ENCODE results near the gene TREM1.

Gene TREM1

DNA sequence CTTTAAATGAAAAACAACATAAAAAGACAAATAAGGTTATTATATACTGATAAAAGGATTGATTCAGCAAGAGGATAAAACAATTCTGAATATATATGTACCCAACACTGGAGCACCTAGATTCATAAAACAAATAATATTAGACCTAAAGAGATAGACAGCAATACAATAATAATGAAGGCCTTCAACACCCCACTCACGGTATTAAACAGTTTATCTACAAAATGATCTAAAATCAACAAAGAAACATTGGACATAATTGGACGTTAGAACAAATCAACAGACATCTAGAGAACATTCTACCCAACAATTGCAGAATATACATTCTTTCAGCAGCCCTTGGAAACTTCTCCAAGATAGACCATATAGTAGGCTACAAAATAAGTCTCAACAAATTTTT is 24.1 kb downstream of the TREM1 start:
- Mint-ChIP-seq H3K27ac (no peak overlapping the region), H3K27me3 (ENCODE audit: low read depth) (peaks cover 10% of the 10 kb centered on the region), H3K36me3 (ENCODE audit: low read depth) (no peaks in the 10 kb centered on the region), H3K4me3 (no peak overlapping the region), H3K4me1 (peaks cover 20% of the 10 kb centered on the region), H3K9me3 (peaks cover 34% of the 10 kb centered on the region)
- TF ChIP-seq, protein P1, sequence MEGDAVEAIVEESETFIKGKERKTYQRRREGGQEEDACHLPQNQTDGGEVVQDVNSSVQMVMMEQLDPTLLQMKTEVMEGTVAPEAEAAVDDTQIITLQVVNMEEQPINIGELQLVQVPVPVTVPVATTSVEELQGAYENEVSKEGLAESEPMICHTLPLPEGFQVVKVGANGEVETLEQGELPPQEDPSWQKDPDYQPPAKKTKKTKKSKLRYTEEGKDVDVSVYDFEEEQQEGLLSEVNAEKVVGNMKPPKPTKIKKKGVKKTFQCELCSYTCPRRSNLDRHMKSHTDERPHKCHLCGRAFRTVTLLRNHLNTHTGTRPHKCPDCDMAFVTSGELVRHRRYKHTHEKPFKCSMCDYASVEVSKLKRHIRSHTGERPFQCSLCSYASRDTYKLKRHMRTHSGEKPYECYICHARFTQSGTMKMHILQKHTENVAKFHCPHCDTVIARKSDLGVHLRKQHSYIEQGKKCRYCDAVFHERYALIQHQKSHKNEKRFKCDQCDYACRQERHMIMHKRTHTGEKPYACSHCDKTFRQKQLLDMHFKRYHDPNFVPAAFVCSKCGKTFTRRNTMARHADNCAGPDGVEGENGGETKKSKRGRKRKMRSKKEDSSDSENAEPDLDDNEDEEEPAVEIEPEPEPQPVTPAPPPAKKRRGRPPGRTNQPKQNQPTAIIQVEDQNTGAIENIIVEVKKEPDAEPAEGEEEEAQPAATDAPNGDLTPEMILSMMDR (IDR thresholded peaks at IDR 0.05; ENCODE audit: unreplicated experiment in 3 of 3) = no peak

DNA sequence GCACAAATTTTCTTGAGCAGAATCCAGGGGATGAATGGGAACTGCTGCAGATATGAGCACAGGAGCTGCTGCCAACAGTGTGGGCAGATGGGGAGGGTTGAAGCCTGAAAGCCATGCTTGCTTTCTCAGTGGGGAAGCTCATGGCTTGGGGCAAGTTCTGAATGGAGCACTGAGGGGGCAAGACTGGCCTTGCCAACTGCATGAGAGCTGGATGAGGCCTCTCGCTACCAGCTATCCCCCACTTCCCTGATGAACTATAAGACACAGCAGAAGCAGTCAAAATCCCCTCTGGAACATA is 28.3 kb downstream of the TREM1 start:
- H3K27me3 Mint-ChIP-seq (ENCODE audit: low read depth) = peaks cover 10% of the 10 kb centered on the region
- H3K27ac Mint-ChIP-seq = peak overlapping the region; percentile 92 to 97 (median 95)
- peak overlapping the region in 2 of 3 experiments; percentile 32 to 38 for H3K4me3 Mint-ChIP-seq
- TF ChIP-seq, protein P1 (IDR thresholded peaks at IDR 0.05; ENCODE audit: unreplicated experiment in 3 of 3) = no peak
- peaks cover 44% of the 10 kb centered on the region for H3K4me1 Mint-ChIP-seq
- H3K9me3 Mint-ChIP-seq = peaks cover 22% of the 10 kb centered on the region
- no peaks in the 10 kb centered on the region for H3K36me3 Mint-ChIP-seq (ENCODE audit: low read depth)

DNA sequence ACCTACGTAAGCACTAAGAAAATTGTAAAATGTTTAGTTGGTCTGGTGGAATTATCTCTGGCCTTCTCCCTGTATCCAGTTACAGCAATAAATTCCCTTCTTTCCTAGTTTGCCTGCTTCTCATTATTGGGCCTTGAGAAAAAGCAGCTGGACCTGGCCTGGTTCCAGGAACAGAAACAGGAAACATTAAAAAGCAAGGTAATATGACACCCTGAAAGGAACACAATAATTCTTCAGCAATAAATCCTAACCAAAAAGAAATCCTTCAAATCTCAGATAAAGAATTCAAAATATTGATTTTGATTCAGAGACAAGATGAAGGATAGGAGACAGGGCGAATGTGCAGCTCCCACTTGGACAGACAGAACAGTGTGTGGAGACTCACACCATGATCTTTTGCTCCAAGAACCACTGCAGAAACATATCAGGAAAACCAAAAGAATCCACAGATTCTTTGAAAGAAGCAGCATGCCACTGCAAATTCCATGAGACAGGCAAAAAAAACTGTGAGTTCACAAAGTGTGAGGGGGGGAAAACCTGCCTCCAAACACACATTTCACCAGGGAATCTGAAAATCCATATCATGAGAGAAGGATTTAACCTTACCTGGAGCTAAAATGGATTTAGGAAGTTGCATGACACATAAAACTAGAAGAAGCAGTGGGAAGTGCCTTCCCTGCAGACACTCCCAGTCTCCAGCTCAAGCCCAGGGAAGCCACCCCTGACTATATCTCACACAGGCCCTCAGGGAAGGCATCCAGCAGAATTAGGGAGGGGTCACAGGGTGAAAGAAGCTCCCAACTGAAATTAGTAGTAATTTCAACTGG is 28.9 kb downstream of the TREM1 start:
- peak overlapping the region; percentile 14 to 38 (median 32) for H3K4me3 Mint-ChIP-seq
- peaks cover 21% of the 10 kb centered on the region for H3K9me3 Mint-ChIP-seq
- peak overlapping the region; percentile 92 to 97 (median 95) for H3K27ac Mint-ChIP-seq
- peaks cover 13% of the 10 kb centered on the region for H3K27me3 Mint-ChIP-seq (ENCODE audit: low read depth)
- TF ChIP-seq, protein P1 (IDR thresholded peaks at IDR 0.05; ENCODE audit: unreplicated experiment in 3 of 3) = no peak
- H3K4me1 Mint-ChIP-seq = peaks cover 44% of the 10 kb centered on the region
- H3K36me3 Mint-ChIP-seq (ENCODE audit: low read depth) = no peaks in the 10 kb centered on the region

DNA sequence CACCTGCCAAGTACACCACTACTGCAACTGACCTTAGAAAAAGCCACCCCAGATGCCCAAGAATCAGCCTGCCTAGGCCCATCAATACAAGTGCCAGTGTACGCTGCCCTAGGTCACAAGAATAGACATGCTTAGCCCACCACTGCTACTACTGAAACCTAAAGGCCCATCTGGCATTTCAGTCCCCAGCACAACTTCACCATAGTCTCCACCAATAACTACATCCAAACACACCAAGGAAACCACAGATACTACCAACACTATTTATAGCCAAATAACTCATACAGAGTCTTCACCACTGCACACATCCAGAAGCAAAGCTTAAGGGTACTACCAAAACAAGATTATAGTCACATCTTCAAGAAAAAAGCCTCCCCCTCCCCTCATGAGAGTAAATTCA is 30.1 kb downstream of the TREM1 start:
- Mint-ChIP-seq H3K27ac (peak overlapping the region; percentile 92 to 97 (median 95)), H3K9me3 (peaks cover 9% of the 10 kb centered on the region)
- TF ChIP-seq, protein P1 (IDR thresholded peaks at IDR 0.05; ENCODE audit: unreplicated experiment in 3 of 3) = no peak

DNA sequence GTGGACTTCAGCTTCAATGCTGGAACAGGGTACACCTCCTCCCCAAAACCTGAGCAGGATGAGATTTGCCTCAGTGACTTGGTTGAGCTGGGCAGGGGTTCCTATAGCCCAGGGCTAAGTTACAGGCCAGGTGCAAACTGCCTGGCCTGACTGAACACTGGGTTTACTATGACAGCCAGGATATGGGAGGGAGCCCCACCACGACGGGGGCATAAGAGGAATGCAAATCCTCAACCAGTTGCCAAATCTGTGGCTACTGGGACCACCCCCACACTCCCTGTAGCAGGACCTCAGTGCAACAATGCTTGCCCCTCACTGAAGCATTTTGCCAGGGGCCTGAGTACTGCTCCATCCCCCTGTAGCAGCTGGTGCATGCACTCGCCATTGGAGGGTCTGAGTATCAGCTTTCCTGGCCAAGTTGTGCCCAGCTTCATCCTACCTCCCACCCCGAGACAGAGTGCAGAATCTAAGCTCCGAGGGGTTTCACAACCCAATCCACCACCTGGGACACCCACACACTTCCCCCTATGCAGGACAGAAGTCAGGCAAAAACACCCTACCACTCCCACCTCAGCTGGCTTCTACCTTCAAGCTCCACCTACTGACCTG is 30.7 kb downstream of the TREM1 start:
- H3K9me3 Mint-ChIP-seq = peaks cover 5% of the 10 kb centered on the region
- peaks cover 44% of the 10 kb centered on the region for H3K4me1 Mint-ChIP-seq
- H3K4me3 Mint-ChIP-seq = no peak overlapping the region
- no peaks in the 10 kb centered on the region for H3K36me3 Mint-ChIP-seq (ENCODE audit: low read depth)
- peaks cover 16% of the 10 kb centered on the region for H3K27me3 Mint-ChIP-seq (ENCODE audit: low read depth)
- peak overlapping the region; percentile 92 to 97 (median 95) for H3K27ac Mint-ChIP-seq
- TF ChIP-seq, protein P1 (IDR thresholded peaks at IDR 0.05; ENCODE audit: unreplicated experiment in 3 of 3) = no peak

More for the DNA sequence above, 30.1 kb downstream of the TREM1 start:
- H3K4me3 Mint-ChIP-seq = peak overlapping the region; percentile 1 to 8 (median 2)
- H3K27me3 Mint-ChIP-seq (ENCODE audit: low read depth) = peaks cover 15% of the 10 kb centered on the region
- H3K36me3 Mint-ChIP-seq (ENCODE audit: low read depth) = no peaks in the 10 kb centered on the region
- H3K4me1 Mint-ChIP-seq = peaks cover 44% of the 10 kb centered on the region
